Hepatocyte (in vitro differentiated cells): Measurements from ENCODE around the gene ICE1.

Experiments used
- EZH2phosphoT487 ChIP-seq: fragments of 200-600 bp; sonication (generic); IDR thresholded peaks from one replicate; pipeline ENCODE4 v1.6.1; 2018; ENCODE audit warnings: antibody characterized with exemption, mild to moderate bottlenecking, low read depth, moderate library complexity; ENCODE audit not compliant: unreplicated experiment, severe bottlenecking
- TF ChIP-seq, protein P1 (sequence below): fragments of 200-600 bp; sonication (generic); IDR thresholded peaks from 2 replicates; pipeline ENCODE4 v1.5.1; 2016; ENCODE audit warnings: antibody characterized with exemption, mild to moderate bottlenecking; ENCODE audit not compliant: poor library complexity

DNA sequence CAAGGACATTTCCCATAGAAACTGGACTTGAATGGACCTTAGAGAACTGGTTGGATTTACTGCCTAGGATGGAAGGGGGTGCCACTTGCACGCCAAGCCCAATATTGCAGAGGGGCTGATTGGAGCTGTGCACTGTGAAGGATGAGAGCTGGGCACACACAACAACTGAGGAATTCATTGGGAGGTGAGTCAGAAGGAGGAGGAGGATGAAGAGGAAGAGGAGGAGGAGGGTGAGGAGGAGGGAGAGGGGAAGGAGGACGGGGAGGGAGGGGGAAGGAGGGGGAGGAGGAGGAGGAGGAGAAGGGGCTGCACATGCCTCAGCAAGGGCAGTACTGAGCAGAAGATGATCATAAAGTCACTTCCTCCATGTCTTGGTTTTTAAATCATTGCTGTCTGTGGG is 5.7 kb upstream of the ICE1 start:
- TF ChIP-seq, protein P1, sequence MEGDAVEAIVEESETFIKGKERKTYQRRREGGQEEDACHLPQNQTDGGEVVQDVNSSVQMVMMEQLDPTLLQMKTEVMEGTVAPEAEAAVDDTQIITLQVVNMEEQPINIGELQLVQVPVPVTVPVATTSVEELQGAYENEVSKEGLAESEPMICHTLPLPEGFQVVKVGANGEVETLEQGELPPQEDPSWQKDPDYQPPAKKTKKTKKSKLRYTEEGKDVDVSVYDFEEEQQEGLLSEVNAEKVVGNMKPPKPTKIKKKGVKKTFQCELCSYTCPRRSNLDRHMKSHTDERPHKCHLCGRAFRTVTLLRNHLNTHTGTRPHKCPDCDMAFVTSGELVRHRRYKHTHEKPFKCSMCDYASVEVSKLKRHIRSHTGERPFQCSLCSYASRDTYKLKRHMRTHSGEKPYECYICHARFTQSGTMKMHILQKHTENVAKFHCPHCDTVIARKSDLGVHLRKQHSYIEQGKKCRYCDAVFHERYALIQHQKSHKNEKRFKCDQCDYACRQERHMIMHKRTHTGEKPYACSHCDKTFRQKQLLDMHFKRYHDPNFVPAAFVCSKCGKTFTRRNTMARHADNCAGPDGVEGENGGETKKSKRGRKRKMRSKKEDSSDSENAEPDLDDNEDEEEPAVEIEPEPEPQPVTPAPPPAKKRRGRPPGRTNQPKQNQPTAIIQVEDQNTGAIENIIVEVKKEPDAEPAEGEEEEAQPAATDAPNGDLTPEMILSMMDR, result no peak
- no peak for TF ChIP-seq EZH2phosphoT487
